ENCODE measurements around the gene DIO3.

DIO3 gene

GRCh38 chr14:101561145-101561896, at the start of gene DIO3:
TSS of gene DIO3 (plus strand) at chr14:101561495.
- Histone ChIP-seq H3K36me3 (ENCODE audit: control insufficient read depth, insufficient read depth, low read length) (no peaks in the 10 kb centered on the region), H3K9me3 (ENCODE audit: control insufficient read depth, low read length) (no peaks in the 10 kb centered on the region), H3K4me3 (ENCODE audit: low read length) (no peak within 1 kb of the TSS), H3K9ac (ENCODE audit: low read length) (no peak within 1 kb of the TSS), H3K4me1 (ENCODE audit: control insufficient read depth, insufficient read depth, low read length) (no peaks in the 10 kb centered on the region), H3K27me3 (ENCODE audit: control insufficient read depth, insufficient read depth, low read length) (peaks cover 73% of the 10 kb centered on the region)

- Histone ChIP-seq H3K9me3 (ENCODE audit: control insufficient read depth, low read length) (no peaks in the 10 kb centered on the region), H3K36me3 (ENCODE audit: control insufficient read depth, insufficient read depth, low read length) (no peaks in the 10 kb centered on the region), H3K4me1 (ENCODE audit: control insufficient read depth, insufficient read depth, low read length) (no peaks in the 10 kb centered on the region)
Observed at GRCh38 chr14:101511620-101512375, 49.5 kb upstream of the DIO3 start.

GRCh38 chr14:101512376-101512695, 49.0 kb upstream of the DIO3 start:
- no peak overlapping the region for H3K4me3 ChIP-seq (ENCODE audit: low read length)
- no peaks in the 10 kb centered on the region for H3K9me3 ChIP-seq (ENCODE audit: control insufficient read depth, low read length)
- no peaks in the 10 kb centered on the region for H3K4me1 ChIP-seq (ENCODE audit: control insufficient read depth, insufficient read depth, low read length)
- no peaks in the 10 kb centered on the region for H3K27me3 ChIP-seq (ENCODE audit: control insufficient read depth, insufficient read depth, low read length)
- no peak overlapping the region for H3K9ac ChIP-seq (ENCODE audit: low read length)
- no peaks in the 10 kb centered on the region for H3K36me3 ChIP-seq (ENCODE audit: control insufficient read depth, insufficient read depth, low read length)

More at GRCh38 chr14:101511620-101512375, 49.5 kb upstream of the DIO3 start:
- no peak overlapping the region for H3K9ac ChIP-seq (ENCODE audit: low read length)
- no peak overlapping the region for H3K4me3 ChIP-seq (ENCODE audit: low read length)
- H3K27me3 ChIP-seq (ENCODE audit: control insufficient read depth, insufficient read depth, low read length) = no peaks in the 10 kb centered on the region

GRCh38 chr14:101514136-101514535, 47.2 kb upstream of the DIO3 start:
- H3K9ac ChIP-seq (ENCODE audit: low read length) = no peak overlapping the region
- no peaks in the 10 kb centered on the region for H3K27me3 ChIP-seq (ENCODE audit: control insufficient read depth, insufficient read depth, low read length)
- H3K9me3 ChIP-seq (ENCODE audit: control insufficient read depth, low read length) = no peaks in the 10 kb centered on the region
- no peaks in the 10 kb centered on the region for H3K36me3 ChIP-seq (ENCODE audit: control insufficient read depth, insufficient read depth, low read length)
- H3K4me1 ChIP-seq (ENCODE audit: control insufficient read depth, insufficient read depth, low read length) = no peaks in the 10 kb centered on the region
- H3K4me3 ChIP-seq (ENCODE audit: low read length) = no peak overlapping the region

- H3K4me1 ChIP-seq (ENCODE audit: control insufficient read depth, insufficient read depth, low read length) = peaks cover 3% of the 10 kb centered on the region
- no peaks in the 10 kb centered on the region for H3K36me3 ChIP-seq (ENCODE audit: control insufficient read depth, insufficient read depth, low read length)
- H3K4me3 ChIP-seq (ENCODE audit: low read length) = no peak overlapping the region
- H3K9ac ChIP-seq (ENCODE audit: low read length) = no peak overlapping the region
- H3K9me3 ChIP-seq (ENCODE audit: control insufficient read depth, low read length) = no peaks in the 10 kb centered on the region
- no peaks in the 10 kb centered on the region for H3K27me3 ChIP-seq (ENCODE audit: control insufficient read depth, insufficient read depth, low read length)
Observed at GRCh38 chr14:101516401-101516800, 44.9 kb upstream of the DIO3 start.

GRCh38 chr14:101518611-101519473, 42.5 kb upstream of the DIO3 start:
- H3K9me3 ChIP-seq (ENCODE audit: control insufficient read depth, low read length) = no peaks in the 10 kb centered on the region
- no peaks in the 10 kb centered on the region for H3K36me3 ChIP-seq (ENCODE audit: control insufficient read depth, insufficient read depth, low read length)
- H3K4me3 ChIP-seq (ENCODE audit: low read length) = no peak overlapping the region
- H3K9ac ChIP-seq (ENCODE audit: low read length) = no peak overlapping the region
- peaks cover 3% of the 10 kb centered on the region for H3K4me1 ChIP-seq (ENCODE audit: control insufficient read depth, insufficient read depth, low read length)
- H3K27me3 ChIP-seq (ENCODE audit: control insufficient read depth, insufficient read depth, low read length) = no peaks in the 10 kb centered on the region

- Histone ChIP-seq H3K36me3 (ENCODE audit: control insufficient read depth, insufficient read depth, low read length) (no peaks in the 10 kb centered on the region), H3K27me3 (ENCODE audit: control insufficient read depth, insufficient read depth, low read length) (no peaks in the 10 kb centered on the region), H3K9me3 (ENCODE audit: control insufficient read depth, low read length) (no peaks in the 10 kb centered on the region), H3K4me1 (ENCODE audit: control insufficient read depth, insufficient read depth, low read length) (peaks cover 3% of the 10 kb centered on the region), H3K4me3 (ENCODE audit: low read length) (no peak overlapping the region), H3K9ac (ENCODE audit: low read length) (no peak overlapping the region)
Observed at GRCh38 chr14:101520621-101521472, 40.4 kb upstream of the DIO3 start.

- Histone ChIP-seq H3K9ac (ENCODE audit: low read length) (no peak overlapping the region), H3K4me3 (ENCODE audit: low read length) (no peak overlapping the region), H3K9me3 (ENCODE audit: control insufficient read depth, low read length) (no peaks in the 10 kb centered on the region), H3K36me3 (ENCODE audit: control insufficient read depth, insufficient read depth, low read length) (no peaks in the 10 kb centered on the region), H3K27me3 (ENCODE audit: control insufficient read depth, insufficient read depth, low read length) (no peaks in the 10 kb centered on the region), H3K4me1 (ENCODE audit: control insufficient read depth, insufficient read depth, low read length) (peaks cover 3% of the 10 kb centered on the region)
Observed at GRCh38 chr14:101521473-101521915, 39.8 kb upstream of the DIO3 start.

- Histone ChIP-seq H3K27me3 (ENCODE audit: control insufficient read depth, insufficient read depth, low read length) (no peaks in the 10 kb centered on the region), H3K36me3 (ENCODE audit: control insufficient read depth, insufficient read depth, low read length) (no peaks in the 10 kb centered on the region), H3K9me3 (ENCODE audit: control insufficient read depth, low read length) (no peaks in the 10 kb centered on the region), H3K4me3 (ENCODE audit: low read length) (no peak overlapping the region), H3K4me1 (ENCODE audit: control insufficient read depth, insufficient read depth, low read length) (peaks cover 3% of the 10 kb centered on the region), H3K9ac (ENCODE audit: low read length) (no peak overlapping the region)
Observed at GRCh38 chr14:101521978-101522377, 39.3 kb upstream of the DIO3 start.

GRCh38 chr14:101525640-101526527, 35.4 kb upstream of the DIO3 start:
- no peak overlapping the region for H3K9ac ChIP-seq (ENCODE audit: low read length)
- peaks cover 2% of the 10 kb centered on the region for H3K4me1 ChIP-seq (ENCODE audit: control insufficient read depth, insufficient read depth, low read length)
- no peaks in the 10 kb centered on the region for H3K9me3 ChIP-seq (ENCODE audit: control insufficient read depth, low read length)
- no peaks in the 10 kb centered on the region for H3K36me3 ChIP-seq (ENCODE audit: control insufficient read depth, insufficient read depth, low read length)
- no peaks in the 10 kb centered on the region for H3K27me3 ChIP-seq (ENCODE audit: control insufficient read depth, insufficient read depth, low read length)
- no peak overlapping the region for H3K4me3 ChIP-seq (ENCODE audit: low read length)
